GM18517 (cell line): ENCODE results near the gene VAMP4.

Experiments used
- ATAC-seq: cut with Tn5 transposase; IDR thresholded peaks from one replicate; pipeline ENCODE4 v1.9.1; 2021; ENCODE audit warnings: mild to moderate bottlenecking, moderate library complexity; ENCODE audit not compliant: unreplicated experiment

Gene VAMP4, protein sequence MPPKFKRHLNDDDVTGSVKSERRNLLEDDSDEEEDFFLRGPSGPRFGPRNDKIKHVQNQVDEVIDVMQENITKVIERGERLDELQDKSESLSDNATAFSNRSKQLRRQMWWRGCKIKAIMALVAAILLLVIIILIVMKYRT

GRCh38 chr1:171741872-171742576 lies at the start of gene VAMP4:
TSS of gene VAMP4 (minus strand) at chr1:171742065. CDS start at chr1:171738414, 3,651 bp downstream.
- ATAC-seq = peak; percentile 95

DNA sequence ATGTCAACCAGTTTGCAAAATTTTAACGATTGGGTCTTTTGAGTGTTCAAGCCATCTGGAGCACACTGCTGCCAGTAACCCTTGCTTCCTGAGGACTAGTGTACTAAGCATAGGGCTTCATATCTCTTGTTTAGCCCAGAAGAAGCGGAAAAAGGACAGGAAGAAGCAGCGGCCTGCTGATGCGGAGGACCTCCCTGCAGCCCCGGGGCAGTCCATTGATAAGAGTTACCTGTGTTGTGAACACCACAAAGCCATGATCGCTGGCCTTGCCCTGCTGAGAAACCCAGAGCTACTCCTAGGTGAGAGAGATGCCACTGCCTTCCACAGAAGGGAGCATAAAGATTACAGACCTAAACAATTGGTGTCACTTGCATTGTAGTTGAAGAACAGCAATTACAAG lies 48.5 kb upstream of the VAMP4 start:
- ATAC-seq = no peak

- ATAC-seq = no peak
Measured at GRCh38 chr1:171788696-171789095, 46.8 kb upstream of the VAMP4 start.

- no peak for ATAC-seq
Measured at GRCh38 chr1:171787686-171788480, 46.0 kb upstream of the VAMP4 start.

- ATAC-seq = no peak
Measured at GRCh38 chr1:171786534-171786933, 44.7 kb upstream of the VAMP4 start.

DNA sequence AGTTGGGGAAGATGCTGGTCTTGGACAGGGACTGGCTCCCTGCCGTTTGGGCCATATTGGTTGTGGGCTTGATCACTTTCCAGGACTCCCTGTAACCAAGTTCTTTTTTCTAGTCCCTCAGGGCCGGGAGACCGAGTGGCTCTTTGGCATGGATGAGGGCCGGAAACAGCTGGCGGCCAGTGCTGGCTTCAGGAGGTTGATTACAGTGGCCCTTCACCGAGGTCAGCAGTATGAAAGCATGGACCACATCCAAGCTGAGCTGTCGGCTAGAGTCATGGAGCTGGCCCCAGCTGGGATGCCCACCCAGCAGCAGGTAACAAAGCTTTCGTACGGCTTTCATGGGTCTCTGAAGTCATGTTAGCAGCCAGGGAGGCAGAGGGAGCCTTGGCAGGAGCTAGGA lies 43.9 kb upstream of the VAMP4 start:
- no peak for ATAC-seq

DNA sequence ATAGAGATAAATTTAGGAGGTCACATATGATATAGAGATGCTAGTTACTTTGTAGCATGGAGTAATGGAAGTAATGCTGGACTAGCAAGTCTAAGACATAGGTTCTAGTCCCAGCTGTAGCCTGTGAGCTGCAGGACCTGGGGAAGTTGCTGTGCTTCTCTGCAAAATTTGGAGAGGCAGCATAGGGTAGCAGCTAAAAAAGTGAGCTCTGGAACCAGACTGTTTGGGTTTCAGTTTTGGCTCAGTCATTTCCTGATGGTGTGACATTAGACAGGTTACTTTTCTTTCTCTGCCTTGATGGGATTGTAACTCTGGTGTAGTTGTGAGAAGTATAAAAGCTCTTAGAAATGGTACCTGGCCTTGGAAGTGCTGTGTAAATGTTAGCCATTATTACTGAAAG lies 42.9 kb upstream of the VAMP4 start:
- ATAC-seq = no peak

DNA sequence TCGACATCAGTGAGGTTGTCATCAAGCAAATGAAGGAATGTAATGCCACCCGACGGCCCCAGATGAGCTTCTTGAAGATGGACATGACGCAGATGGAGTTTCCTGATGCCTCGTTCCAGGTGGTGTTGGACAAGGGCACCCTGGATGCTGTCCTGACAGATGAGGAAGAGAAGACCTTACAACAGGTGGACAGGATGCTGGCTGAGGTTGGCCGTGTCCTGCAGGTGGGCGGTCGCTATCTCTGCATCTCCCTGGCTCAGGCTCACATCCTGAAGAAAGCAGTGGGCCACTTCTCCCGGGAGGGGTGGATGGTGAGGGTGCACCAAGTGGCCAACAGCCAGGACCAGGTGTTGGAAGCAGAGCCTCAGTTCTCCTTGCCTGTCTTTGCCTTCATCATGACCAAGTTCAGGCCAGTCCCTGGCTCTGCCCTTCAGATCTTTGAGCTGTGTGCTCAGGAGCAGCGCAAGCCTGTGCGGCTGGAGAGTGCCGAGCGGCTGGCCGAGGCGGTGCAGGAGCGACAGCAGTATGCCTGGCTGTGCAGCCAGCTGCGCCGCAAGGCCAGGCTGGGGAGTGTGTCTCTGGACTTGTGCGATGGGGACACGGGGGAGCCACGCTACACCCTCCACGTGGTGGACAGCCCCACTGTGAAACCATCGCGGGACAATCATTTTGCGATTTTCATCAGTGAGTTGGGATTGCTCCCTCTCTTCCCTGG lies 42.1 kb upstream of the VAMP4 start:
- ATAC-seq = no peak

DNA sequence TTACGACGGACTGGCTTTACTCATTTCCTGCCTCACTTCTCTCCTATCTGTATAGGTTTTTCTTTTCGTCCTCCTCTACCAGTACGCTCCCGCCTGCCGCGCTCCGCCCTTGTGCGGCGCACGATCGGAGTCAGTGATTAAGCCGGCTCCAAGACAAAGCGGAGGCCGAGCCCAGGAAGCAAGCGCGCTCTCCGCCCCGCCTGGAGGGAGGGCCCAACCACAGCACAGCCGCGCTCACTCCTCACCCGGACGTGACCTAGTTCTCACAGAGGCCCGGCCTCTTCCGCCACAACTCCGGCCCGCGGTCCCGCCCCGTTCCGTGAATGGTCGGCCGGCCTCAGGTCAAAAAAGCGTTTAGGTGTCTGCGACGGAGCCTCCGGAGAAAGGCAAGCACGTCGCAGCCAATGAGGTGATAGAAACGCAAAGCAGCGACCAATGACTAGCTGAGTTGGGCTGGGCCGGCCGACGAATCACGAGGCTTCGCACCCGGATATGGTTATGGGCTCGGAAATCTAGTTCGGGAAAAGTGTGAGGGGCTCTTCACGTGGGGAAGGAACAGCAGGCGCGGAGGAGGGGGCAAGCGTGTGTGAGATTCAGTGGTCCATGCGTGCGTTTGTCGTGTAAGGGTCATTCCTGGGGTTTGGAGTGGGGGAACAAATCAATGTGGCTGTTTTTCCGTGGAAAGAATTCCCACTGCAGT lies 39.5 kb upstream of the VAMP4 start, which contains the start of gene METTL13:
Gene METTL13, plus strand, starts transcription at position 485 of the 700 bp plus-strand sequence. CDS start 308 bp downstream, outside the sequence.
- peak; percentile 96 for ATAC-seq

DNA sequence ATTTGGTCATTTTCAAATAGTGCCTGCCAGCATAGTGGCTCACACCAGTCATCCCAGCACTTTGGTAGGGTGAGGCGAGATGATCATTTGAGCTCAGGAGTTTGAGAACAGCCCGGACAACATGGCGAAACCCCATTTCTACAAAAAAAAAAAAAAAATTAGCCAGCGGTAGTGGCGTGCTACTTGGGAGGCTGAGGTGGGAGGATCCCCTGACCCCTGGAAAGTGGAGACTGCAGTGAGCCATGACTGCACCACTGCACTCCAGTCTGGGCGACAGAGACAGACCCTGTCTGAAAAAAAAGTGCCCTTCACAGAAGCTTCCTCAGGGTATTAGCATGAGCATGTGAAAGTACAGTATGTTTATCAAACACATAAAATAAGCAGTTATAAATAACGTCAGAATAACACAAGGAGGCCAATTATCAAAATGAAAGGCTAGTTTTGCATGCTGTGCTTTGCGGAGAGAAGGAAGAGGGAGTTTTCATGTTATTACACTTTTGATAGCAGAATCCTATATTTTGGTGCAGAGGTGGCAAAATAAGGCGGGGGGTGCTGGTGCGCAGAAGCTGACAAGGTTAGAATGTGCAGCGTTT lies 38.8 kb upstream of the VAMP4 start:
- ATAC-seq = no peak

- no peak for ATAC-seq
Measured at GRCh38 chr1:171772312-171772711, 30.4 kb upstream of the VAMP4 start.

- ATAC-seq = no peak
Measured at GRCh38 chr1:171769754-171770153, 27.9 kb upstream of the VAMP4 start.

DNA sequence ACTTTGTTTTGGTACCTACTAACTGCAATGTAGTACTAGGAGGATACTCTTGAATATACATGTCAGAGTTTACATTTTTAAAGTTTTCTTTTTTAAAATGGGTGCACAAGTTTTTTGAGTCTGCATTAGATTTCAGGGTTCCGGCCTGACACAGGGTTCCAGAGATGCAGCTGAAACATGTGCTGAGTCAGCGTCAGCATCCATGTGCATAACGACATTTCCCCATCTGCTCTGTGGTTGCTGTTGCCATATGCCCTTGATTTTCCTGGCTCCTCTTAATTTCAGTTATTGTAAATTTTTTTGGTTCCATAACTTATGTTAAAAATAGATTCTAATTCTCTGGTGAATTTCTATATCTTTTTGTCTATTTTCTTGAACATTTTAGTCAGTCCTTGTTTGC lies 27.3 kb upstream of the VAMP4 start:
- ATAC-seq = no peak

DNA sequence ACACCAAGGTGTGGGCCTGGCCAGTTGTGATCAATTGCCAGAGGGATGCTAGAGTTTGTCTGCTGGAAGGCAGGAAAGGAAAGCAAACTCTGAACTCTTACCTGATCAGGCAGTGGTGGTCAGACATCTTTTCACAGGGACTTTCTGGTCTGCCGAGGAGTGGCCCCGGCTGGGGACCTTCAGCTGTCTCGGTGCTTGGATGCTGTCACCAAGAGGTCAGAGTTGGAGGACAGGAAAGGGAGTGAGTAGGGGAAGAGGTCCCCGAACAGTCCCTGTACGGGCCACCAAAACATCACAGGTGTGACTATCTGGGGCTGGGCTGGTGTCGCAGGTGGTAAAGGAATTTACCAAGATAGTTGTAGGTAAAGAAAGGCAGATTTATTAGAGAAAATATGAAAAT lies 21.9 kb upstream of the VAMP4 start:
- ATAC-seq = no peak

- ATAC-seq = no peak
Measured at GRCh38 chr1:171762143-171762563, 20.3 kb upstream of the VAMP4 start.

DNA sequence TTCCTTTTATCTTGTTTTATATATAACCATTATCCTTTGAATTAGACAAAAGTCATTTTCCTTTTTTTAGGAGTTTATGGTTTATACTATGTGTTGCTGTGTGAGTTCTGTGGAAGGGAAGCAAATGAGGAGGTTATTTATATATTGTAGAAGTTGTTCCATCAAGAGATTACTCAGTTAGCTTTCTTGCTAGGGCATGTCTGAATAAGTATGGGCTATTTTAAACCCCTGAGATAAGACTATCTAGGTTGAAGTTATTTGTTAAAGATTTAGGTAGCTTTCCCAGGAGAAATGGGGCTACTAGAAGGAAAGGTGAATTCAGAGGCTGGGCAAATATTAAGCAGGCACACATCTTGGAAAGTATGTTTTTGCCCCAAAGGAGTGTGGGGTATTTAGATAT lies 16.1 kb upstream of the VAMP4 start:
- no peak for ATAC-seq

DNA sequence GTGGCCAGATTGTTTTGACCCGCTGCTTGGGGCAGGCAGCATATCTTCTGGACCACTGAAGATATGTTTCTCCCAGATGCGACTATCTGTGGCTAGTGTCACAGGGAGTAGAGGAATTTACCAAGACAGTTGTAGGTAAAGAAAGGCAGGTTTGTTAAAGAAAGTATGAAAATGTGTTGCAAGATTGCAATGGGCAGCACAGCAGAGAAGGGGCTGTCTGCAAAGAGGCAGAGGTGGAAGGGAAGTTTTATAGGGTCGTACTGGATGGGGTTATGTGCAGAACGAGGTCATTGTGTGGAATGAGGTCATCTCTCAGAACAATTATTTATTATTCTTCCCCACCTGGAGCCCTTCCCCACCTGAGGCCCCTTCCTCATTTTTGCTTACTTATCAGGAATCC lies 15.0 kb upstream of the VAMP4 start:
- no peak for ATAC-seq

DNA sequence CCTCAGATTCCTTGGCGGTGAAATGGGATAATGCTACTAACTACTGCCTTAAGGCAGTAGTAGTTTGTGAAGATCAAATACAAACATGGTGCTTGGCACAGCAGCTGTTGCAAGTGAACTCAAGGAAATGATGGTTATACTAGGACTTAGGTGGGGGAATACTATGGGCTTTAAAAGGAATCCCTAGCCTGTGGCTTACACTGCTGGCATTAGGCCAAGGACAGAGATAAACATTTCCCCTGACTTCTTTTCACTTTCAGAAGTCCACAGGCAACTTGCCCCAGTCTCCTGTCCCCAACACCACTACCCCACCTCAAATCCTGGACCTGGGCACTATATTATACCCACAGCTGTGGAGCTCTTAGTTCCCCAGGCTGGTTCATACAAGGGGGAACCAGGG lies 13.1 kb upstream of the VAMP4 start:
- no peak for ATAC-seq

DNA sequence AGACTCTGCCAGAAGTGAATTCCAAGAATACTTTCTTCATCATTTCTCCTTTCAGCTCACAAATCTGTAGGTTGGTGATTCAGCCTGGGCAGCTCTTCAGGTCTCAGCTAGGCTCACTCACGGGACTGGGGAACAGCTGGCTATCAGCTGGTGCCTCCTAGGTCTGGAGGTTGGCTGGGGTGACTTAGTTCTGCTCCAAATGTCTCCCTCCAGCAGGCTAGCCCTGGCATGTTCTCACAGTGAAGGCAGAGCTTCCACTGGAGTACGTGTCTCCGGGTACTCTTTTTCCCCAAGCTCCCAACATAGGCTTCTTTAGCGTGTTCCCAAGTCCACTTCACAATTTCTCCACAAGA lies 12.5 kb upstream of the VAMP4 start:
- no peak for ATAC-seq

DNA sequence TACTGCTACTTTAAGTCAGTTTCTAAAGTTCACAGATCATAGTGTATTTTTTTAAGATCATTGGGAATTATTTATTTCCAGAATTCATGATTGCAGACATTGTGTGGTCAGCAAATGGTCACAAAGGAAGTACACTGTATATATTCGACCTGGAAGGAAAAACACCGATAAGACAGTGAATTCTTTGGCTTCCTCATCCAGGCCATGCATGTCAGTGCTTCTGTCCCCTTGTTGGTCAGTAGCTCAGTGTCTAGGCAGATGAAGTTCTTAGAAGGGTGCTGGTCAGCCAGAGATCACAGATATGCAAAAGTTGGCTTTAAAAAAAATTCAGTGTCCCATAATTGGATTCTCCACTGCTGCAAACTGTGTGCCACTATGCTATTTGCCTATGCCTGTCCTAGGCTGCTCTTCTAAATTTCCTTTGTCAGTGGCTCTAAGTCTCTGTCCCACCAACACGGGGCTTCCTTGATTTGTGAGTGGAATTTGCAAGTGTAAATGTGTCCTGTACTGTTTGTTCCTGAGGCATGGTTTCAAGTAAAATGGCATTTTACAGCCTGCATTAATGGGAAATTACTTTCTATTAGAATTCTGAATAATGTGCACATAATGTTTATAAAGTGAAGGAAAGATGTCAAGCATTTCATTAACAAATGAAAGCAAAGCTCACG lies 12.0 kb upstream of the VAMP4 start:
- no peak for ATAC-seq
